Measurements from ENCODE around the gene EVA1A. TPM values are rescaled to one million over a fixed set of nuclear protein-coding genes. Genes with fewer than 3 reads are reported as not detected.

EVA1A gene
- total and polyA plus RNA-seq, 2 of the 8 experiments (the other 6 are each of a cell fraction or from before 2014, with no cell fraction given), result 2.4 to 4.3 TPM

- no peak overlapping the region for H3K4me3 ChIP-seq (ENCODE audit: extremely low read depth in 1 of 4, insufficient read depth in 2 of 4, low read depth in 3 of 4, low read length in 4 of 4)
- no peaks in the 10 kb centered on the region for H4K20me1 ChIP-seq (replicated peaks in 1 of 2; ENCODE audit: control insufficient read depth in 1 of 2, insufficient read depth in 2 of 2, low read length in 2 of 2)
- no peak overlapping the region for H2BK20ac ChIP-seq (ENCODE audit: low read length)
- H3K27ac ChIP-seq (ENCODE audit: low read depth, low read length), result no peak overlapping the region
- no peak overlapping the region for H2AK5ac ChIP-seq (ENCODE audit: low read depth, low read length)
- no peak overlapping the region for H3K23ac ChIP-seq (ENCODE audit: insufficient read length)
- no peaks in the 10 kb centered on the region for H3K27me3 ChIP-seq (replicated peaks in 1 of 4; ENCODE audit: control insufficient read depth in 3 of 4, extremely low read depth in 1 of 4, insufficient read depth in 3 of 4, low read length in 3 of 4)
- no peaks in the 10 kb centered on the region for H3K79me2 ChIP-seq (ENCODE audit: control insufficient read depth in 1 of 2, insufficient read depth in 2 of 2, low read length in 2 of 2)
- no peak overlapping the region for H3K9ac ChIP-seq (replicated peaks in 1 of 4; ENCODE audit: extremely low read depth in 1 of 4, low read depth in 3 of 4, low read length in 3 of 4)
- no peak for FAIRE-seq
- H3K4me2 ChIP-seq (ENCODE audit: insufficient read depth in 1 of 2, low read depth in 2 of 2, low read length in 2 of 2), result no peak overlapping the region
- 95% methylated on average over 1 of the region's 1 CpG; no CpG with 5 or more reads in 1 of the 2 experiments for WGBS, 2 experiments (ENCODE audit: extremely low coverage in 1 of 2, insufficient coverage in 1 of 2, insufficient read length in 1 of 2, insufficient replicate concordance in 2 of 2, low coverage in 1 of 2, low lambda C conversion rate in 2 of 2, missing lambda C conversion rate in 1 of 2)
- no peaks in the 10 kb centered on the region for H3K79me1 ChIP-seq (ENCODE audit: low read depth, low read length)
- no peak overlapping the region for H2BK15ac ChIP-seq (ENCODE audit: low read length)
- H3K23me2 ChIP-seq (ENCODE audit: low read depth, low read length), result no peaks in the 10 kb centered on the region
- H4K91ac ChIP-seq (replicated peaks; ENCODE audit: insufficient read length, low read length), result no peak overlapping the region
- no peak overlapping the region for H3K14ac ChIP-seq (ENCODE audit: insufficient read length)
- no peak overlapping the region for H2AFZ ChIP-seq (ENCODE audit: low read length)
- H2BK12ac ChIP-seq (ENCODE audit: low read depth, low read length), result no peak overlapping the region
- POLR2A ChIA-PET (ENCODE audit: partially characterized antibody), result no interaction called here
- no peak overlapping the region for H3K4ac ChIP-seq (replicated peaks; ENCODE audit: insufficient read length, low read depth, low read length)
- CTCF ChIA-PET (ENCODE audit: partially characterized antibody), result interaction anchor here (1.5 to 2.6 kb wide), 2 partner anchors 17 to 28 kb away, joined by 3 to 18 read pairs; no protein-coding TSS in a partner anchor
- H3K36me3 ChIP-seq (ENCODE audit: control insufficient read depth in 2 of 4, insufficient read depth in 4 of 4, low read length in 3 of 4), result no peaks in the 10 kb centered on the region
- H3K56ac ChIP-seq (replicated peaks; ENCODE audit: insufficient read length, low read depth, low read length), result no peak overlapping the region
- H2BK5ac ChIP-seq (ENCODE audit: low read depth, low read length), result no peak overlapping the region
- DNase-seq (ENCODE audit: low read depth in 1 of 2, low spot score in 2 of 2), result no peak
- H2BK120ac ChIP-seq (replicated peaks; ENCODE audit: low read depth, low read length), result no peak overlapping the region
- no peak overlapping the region for H4K8ac ChIP-seq (ENCODE audit: extremely low read depth, insufficient read depth, low read length)
- H3K4me1 ChIP-seq (replicated peaks in 1 of 4; ENCODE audit: control insufficient read depth in 3 of 4, insufficient read depth in 4 of 4, low read length in 3 of 4), result no peaks in the 10 kb centered on the region
- no peak overlapping the region for H3K18ac ChIP-seq (ENCODE audit: extremely low read depth, low read length)
- H3K9me3 ChIP-seq (ENCODE audit: insufficient read depth in 2 of 2, low read depth in 1 of 2, low read length in 1 of 2), result no peaks in the 10 kb centered on the region
- no peak overlapping the region for H4K5ac ChIP-seq (ENCODE audit: insufficient read length, low read depth, low read length)
- TF ChIP-seq FOSL1 (IDR thresholded peaks at IDR 0.05; ENCODE audit: insufficient read depth, low read depth, low read length) (no peak), CBX5 (IDR thresholded peaks at IDR 0.05; ENCODE audit: low read depth, low read length) (no peak), ATF2 (IDR thresholded peaks at IDR 0.05; ENCODE audit: low read length) (no peak), SP1 (IDR thresholded peaks at IDR 0.05; ENCODE audit: low read depth, low read length) (no peak), PHF8 (conservative IDR thresholded peaks at IDR 0.05; ENCODE audit: low read depth, low read length) (no peak), YY1 (IDR thresholded peaks at IDR 0.05; ENCODE audit: low read depth, low read length) (no peak), EZH2 (IDR thresholded peaks at IDR 0.05; ENCODE audit: low read depth, low read length, severe bottlenecking) (no peak), HDAC2 (IDR thresholded peaks at IDR 0.05; ENCODE audit: borderline replicate concordance in 1 of 2, low read depth in 2 of 2, low read length in 2 of 2) (no peak), TAF7 (optimal IDR thresholded peaks at IDR 0.05; ENCODE audit: borderline replicate concordance, low read depth, low read length) (no peak), ZNF274 (IDR thresholded peaks at IDR 0.05; ENCODE audit: borderline replicate concordance, extremely low read depth, low read length) (no peak)
Measured at GRCh38 chr2:75580606-75581005, 19.9 kb upstream of the EVA1A start.

All from H1 (cell line).